ENCODE measurements around the gene SESTD1. TPM values are rescaled to one million over a fixed set of nuclear protein-coding genes. Genes with fewer than 3 reads are reported as not detected.

Gene SESTD1
- total and polyA plus RNA-seq, 9 of the 15 experiments (the other 6 are each of a cell fraction or from before 2014, with no cell fraction given), result 0.32 to 5.6 (median 2.1) TPM

DNA sequence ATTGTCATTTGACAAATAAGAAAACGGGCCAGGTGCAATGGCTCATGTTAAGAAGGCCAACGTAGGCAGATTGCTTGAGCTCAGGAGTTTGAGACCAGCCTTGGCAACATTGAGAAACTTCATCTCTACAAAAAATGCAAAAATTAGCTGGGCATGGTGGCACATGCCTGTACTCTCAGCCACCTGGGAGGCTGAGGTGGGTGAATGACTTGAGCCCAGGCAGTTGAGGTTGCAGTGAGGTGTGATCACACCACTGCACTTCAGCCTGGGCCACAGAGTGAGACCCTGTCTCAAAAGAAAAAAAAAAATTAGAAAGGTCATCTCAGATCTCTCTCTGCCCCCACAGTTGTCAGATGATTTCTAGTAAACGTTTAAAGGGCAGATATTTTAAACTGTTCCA lies 4.4 kb downstream of the SESTD1 start:
- no peak overlapping the region for H3K4me3 ChIP-seq
- no peaks in the 10 kb centered on the region for H3K9me3 ChIP-seq (replicated peaks; ENCODE audit: control insufficient read depth, insufficient read depth, low read depth, low read length)
- intact Hi-C loops (cut with micrococcal nuclease), result no loop called here
- no peak overlapping the region for H2AFZ ChIP-seq (ENCODE audit: low read depth, low read length)
- H3K27ac ChIP-seq (ENCODE audit: extremely low read depth, low read depth, low read length), result no peak overlapping the region
- H3K9ac ChIP-seq (ENCODE audit: insufficient read depth in 1 of 2, low read depth in 2 of 2, low read length in 2 of 2), result no peak overlapping the region
- H3K79me2 ChIP-seq (ENCODE audit: control insufficient read depth, insufficient read depth, low read length), result no peaks in the 10 kb centered on the region
- CTCF ChIA-PET (ENCODE audit: low intra/inter-chr PET ratio), result no interaction called here
- peaks cover 5 to 16% of the 10 kb centered on the region in 2 experiments; a peak in 3 of 5 replicates for H3K27me3 ChIP-seq (ENCODE audit: control insufficient read depth in 2 of 2, insufficient read depth in 2 of 2, low read length in 2 of 2)
- H3K36me3 ChIP-seq (ENCODE audit: control insufficient read depth, insufficient read depth, low read length), result no peaks in the 10 kb centered on the region
- H3K4me1 ChIP-seq (replicated peaks in 1 of 2; ENCODE audit: control insufficient read depth in 2 of 2, insufficient read depth in 2 of 2, low read length in 2 of 2), result peaks cover 6 to 15% of the 10 kb centered on the region in 2 experiments; a peak in 4 of 5 replicates
- H4K20me1 ChIP-seq (replicated peaks; ENCODE audit: control insufficient read depth, insufficient read depth, low read length), result no peaks in the 10 kb centered on the region
- H3K9me1 ChIP-seq (ENCODE audit: control insufficient read depth, insufficient read depth, low read length), result no peaks in the 10 kb centered on the region
- POLR2A ChIA-PET, result no interaction called here
- WGBS (ENCODE audit: insufficient coverage, low coverage, missing lambda C conversion rate), result 4% methylated on average over 3 of the region's 3 CpGs
- no peak overlapping the region for H3K4me2 ChIP-seq (ENCODE audit: insufficient read depth, low read length)
- DNase-seq (ENCODE audit: extremely low read depth in 1 of 4, low spot score in 3 of 4) (no peak), FAIRE-seq (no peak), ATAC-seq (no peak)
- no TSS peak for BruUV-seq (replicated peaks)
- in situ Hi-C loops (cut with MboI), result no loop called here
- TF ChIP-seq TRIM28 (IDR thresholded peaks at IDR 0.05) (no peak), ZNF778 (CRISPR knock-in tag; IDR thresholded peaks at IDR 0.05) (no peak), L3MBTL2 (IDR thresholded peaks at IDR 0.05) (no peak), MEIS2 (IDR thresholded peaks at IDR 0.05; ENCODE audit: partially characterized antibody) (no peak), SRF (CRISPR knock-in tag; IDR thresholded peaks at IDR 0.05) (no peak), ZNF12 (CRISPR knock-in tag; IDR thresholded peaks at IDR 0.05) (no peak), CEBPB (tag; IDR thresholded peaks at IDR 0.05) (no peak), HDAC1 (IDR thresholded peaks at IDR 0.05) (no peak), XRCC4 (IDR thresholded peaks at IDR 0.05; ENCODE audit: extremely low read depth, insufficient read depth, insufficient read length) (no peak), MAFK (IDR thresholded peaks at IDR 0.05; ENCODE audit: low read length) (no peak), FOXP1 (CRISPR knock-in tag; IDR thresholded peaks at IDR 0.05) (no peak), NR3C1 (CRISPR knock-in tag; IDR thresholded peaks at IDR 0.05) (no peak), ZNF318 (IDR thresholded peaks at IDR 0.05; ENCODE audit: borderline replicate concordance in 1 of 2, low read depth in 1 of 2) (no peak), BRD4 (IDR thresholded peaks at IDR 0.05) (no peak), RBM14 (IDR thresholded peaks at IDR 0.05; ENCODE audit: borderline replicate concordance, insufficient read depth, low read depth, low read length) (no peak), NFYB (IDR thresholded peaks at IDR 0.05; ENCODE audit: extremely low read depth, insufficient read length) (no peak), COPS2 (conservative IDR thresholded peaks at IDR 0.05) (no peak), ZNF174 (CRISPR knock-in tag; IDR thresholded peaks at IDR 0.05) (no peak), NR2F6 (CRISPR knock-in tag; IDR thresholded peaks at IDR 0.05) (no peak)

All from K562 (cell line).